HEK293 (cell line): ENCODE measurements around the gene COQ10B.

Experiments used
- HOXC10 ChIP-seq: sonication (generic); formaldehyde crosslinking; IDR thresholded peaks from 2 replicates; pipeline ENCODE4 v1.8.1; 2023; ENCODE audit warnings: mild to moderate bottlenecking, missing genetic modification reagents
- OSR2 ChIP-seq: fragments of 450-650 bp; formaldehyde crosslinking; IDR thresholded peaks from 2 replicates; pipeline ENCODE4 v1.5.1; 2016; ENCODE audit warnings: missing biosample characterization, missing genetic modification characterization
- TRIM28 ChIP-seq: IDR thresholded peaks from 2 replicates; pipeline ENCODE4 v1.6.1; 2011; ENCODE audit warnings: low read length, control low read depth, borderline replicate concordance
- ZFHX2 ChIP-seq: fragments of 450-650 bp; formaldehyde crosslinking; conservative IDR thresholded peaks from 2 replicates; pipeline ENCODE4 v1.5.1; 2016; ENCODE audit warnings: missing biosample characterization, missing genetic modification characterization
- ZNF2 ChIP-seq: fragments of 450-650 bp; formaldehyde crosslinking; IDR thresholded peaks from 2 replicates; pipeline ENCODE4 v1.5.1; 2016; ENCODE audit warnings: missing biosample characterization, missing genetic modification characterization
- ZNF248 ChIP-seq: fragments of 450-650 bp; formaldehyde crosslinking; IDR thresholded peaks from 2 replicates; pipeline ENCODE4 v1.5.1; 2017; ENCODE audit warnings: missing biosample characterization, missing genetic modification characterization
- ZNF274 ChIP-seq, 2 experiments: fragments of 200-500 bp in 1 of 2; fragments of 450-650 bp in 1 of 2; sonication (Bioruptor generic) in 1 of 2; formaldehyde crosslinking in 1 of 2; IDR thresholded peaks; 2 replicates each; pipeline versions ENCODE4 v1.5.1 to v1.6.1; 2014 to 2016; ENCODE audit warnings: borderline replicate concordance in 1 of 2, inconsistent platforms in 1 of 2, low read length in 1 of 2, missing biosample characterization in 1 of 2, missing genetic modification characterization in 1 of 2
- ZNF324 ChIP-seq: fragments of 450-650 bp; formaldehyde crosslinking; IDR thresholded peaks from 2 replicates; pipeline ENCODE4 v1.5.1; 2016; ENCODE audit warnings: missing biosample characterization, missing genetic modification characterization
- ZNF501 ChIP-seq: fragments of 450-650 bp; formaldehyde crosslinking; IDR thresholded peaks from 2 replicates; pipeline ENCODE4 v1.5.1; 2016; ENCODE audit warnings: missing biosample characterization, missing genetic modification characterization
- ZNF623 ChIP-seq: fragments of 450-650 bp; formaldehyde crosslinking; IDR thresholded peaks from 2 replicates; pipeline ENCODE4 v1.5.1; 2016; ENCODE audit warnings: missing biosample characterization, missing genetic modification characterization
- ZNF629 ChIP-seq: fragments of 450-650 bp; formaldehyde crosslinking; IDR thresholded peaks from 2 replicates; pipeline ENCODE4 v1.5.1; 2017; ENCODE audit warnings: missing biosample characterization, missing genetic modification characterization
- ZSCAN30 ChIP-seq: fragments of 450-650 bp; IDR thresholded peaks from 2 replicates; pipeline ENCODE4 v1.5.1; 2018; ENCODE audit warnings: missing biosample characterization, mild to moderate bottlenecking, missing genetic modification characterization, moderate library complexity
- TF ChIP-seq, protein P1 (sequence below): fragments of 450-650 bp; formaldehyde crosslinking; IDR thresholded peaks from 2 replicates; pipeline ENCODE4 v1.5.1; 2016; ENCODE audit warnings: missing biosample characterization, missing genetic modification characterization
- TF ChIP-seq, protein P2 (sequence below): fragments of 450-650 bp; formaldehyde crosslinking; IDR thresholded peaks from 2 replicates; pipeline ENCODE4 v1.5.1; 2016; ENCODE audit warnings: missing biosample characterization, missing genetic modification characterization, borderline replicate concordance
- TF ChIP-seq, protein P3 (sequence below): fragments of 450-650 bp; formaldehyde crosslinking; IDR thresholded peaks from 2 replicates; pipeline ENCODE4 v1.5.1; 2016; ENCODE audit warnings: missing biosample characterization, missing genetic modification characterization
- TF ChIP-seq, protein P4 (sequence below): fragments of 450-650 bp; formaldehyde crosslinking; IDR thresholded peaks from 2 replicates; pipeline ENCODE4 v1.5.1; 2016; ENCODE audit warnings: missing biosample characterization, missing genetic modification characterization
- TF ChIP-seq, protein P5 (sequence below): fragments of 450-650 bp; formaldehyde crosslinking; IDR thresholded peaks from 2 replicates; pipeline ENCODE4 v1.5.1; 2016; ENCODE audit warnings: missing biosample characterization, missing genetic modification characterization
- TF ChIP-seq, protein P6 (sequence below): fragments of 450-650 bp; formaldehyde crosslinking; IDR thresholded peaks from 2 replicates; pipeline ENCODE4; 2016; ENCODE audit warnings: missing biosample characterization, missing genetic modification characterization

The COQ10B gene

DNA sequence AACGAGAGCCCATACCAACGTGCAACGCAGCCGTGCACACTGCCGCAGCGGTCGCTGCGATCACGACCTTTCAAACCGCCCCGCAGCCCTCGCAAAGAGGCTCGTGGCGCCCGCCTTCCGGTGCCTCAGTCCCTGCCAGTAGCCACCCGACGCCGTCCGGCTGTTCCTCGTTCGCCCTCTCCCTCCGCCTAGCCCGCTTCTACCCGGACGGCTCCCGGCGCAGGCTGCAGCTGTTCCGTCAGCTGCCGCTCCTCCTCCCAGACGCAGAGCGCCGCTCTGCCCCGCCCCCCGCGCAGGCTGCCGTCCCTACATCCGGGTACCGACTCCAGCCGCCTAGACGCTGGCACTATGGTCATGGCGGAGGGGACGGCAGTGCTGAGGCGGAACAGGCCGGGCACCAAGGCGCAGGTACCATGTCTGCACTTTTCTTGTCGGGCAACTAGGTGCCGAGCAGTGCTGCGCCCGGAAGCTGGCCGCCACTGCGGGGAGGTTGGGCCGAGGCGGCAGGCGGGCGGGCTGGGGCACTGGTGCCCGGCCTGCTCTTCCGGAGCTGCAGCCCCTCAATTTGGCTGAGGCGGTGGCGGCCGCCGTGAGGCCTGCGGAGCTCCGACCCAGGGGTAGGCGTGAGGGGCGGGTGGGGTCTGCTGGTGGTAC is 62.5 kb downstream of the COQ10B start, which contains the start of gene MOB4 (continued):
- TF ChIP-seq, protein P1, sequence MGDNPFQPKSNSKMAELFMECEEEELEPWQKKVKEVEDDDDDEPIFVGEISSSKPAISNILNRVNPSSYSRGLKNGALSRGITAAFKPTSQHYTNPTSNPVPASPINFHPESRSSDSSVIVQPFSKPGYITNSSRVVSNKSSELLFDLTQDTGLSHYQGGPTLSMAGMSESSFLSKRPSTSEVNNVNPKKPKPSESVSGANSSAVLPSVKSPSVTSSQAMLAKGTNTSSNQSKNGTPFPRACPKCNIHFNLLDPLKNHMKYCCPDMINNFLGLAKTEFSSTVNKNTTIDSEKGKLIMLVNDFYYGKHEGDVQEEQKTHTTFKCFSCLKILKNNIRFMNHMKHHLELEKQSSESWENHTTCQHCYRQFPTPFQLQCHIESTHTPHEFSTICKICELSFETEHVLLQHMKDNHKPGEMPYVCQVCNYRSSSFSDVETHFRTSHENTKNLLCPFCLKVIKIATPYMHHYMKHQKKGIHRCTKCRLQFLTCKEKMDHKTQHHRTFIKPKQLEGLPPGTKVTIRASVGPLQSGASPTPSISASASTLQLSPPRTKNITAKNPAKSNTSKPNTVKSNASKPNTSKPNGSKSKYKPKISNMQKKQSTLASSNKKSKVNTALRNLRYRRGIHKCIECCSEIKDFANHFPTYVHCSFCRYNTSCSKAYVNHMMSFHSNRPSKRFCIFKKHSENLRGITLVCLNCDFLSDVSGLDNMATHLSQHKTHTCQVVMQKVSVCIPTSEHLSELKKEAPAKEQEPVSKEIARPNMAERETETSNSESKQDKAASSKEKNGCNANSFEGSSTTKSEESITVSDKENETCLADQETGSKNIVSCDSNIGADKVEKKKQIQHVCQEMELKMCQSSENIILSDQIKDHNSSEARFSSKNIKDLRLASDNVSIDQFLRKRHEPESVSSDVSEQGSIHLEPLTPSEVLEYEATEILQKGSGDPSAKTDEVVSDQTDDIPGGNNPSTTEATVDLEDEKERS (tag by site-specific recombination) = no peak
- no peak for TF ChIP-seq ZNF248
- peak; percentile 50; the same call in 1 of the 2 replicates for TF ChIP-seq ZNF324
- TF ChIP-seq, protein P2, sequence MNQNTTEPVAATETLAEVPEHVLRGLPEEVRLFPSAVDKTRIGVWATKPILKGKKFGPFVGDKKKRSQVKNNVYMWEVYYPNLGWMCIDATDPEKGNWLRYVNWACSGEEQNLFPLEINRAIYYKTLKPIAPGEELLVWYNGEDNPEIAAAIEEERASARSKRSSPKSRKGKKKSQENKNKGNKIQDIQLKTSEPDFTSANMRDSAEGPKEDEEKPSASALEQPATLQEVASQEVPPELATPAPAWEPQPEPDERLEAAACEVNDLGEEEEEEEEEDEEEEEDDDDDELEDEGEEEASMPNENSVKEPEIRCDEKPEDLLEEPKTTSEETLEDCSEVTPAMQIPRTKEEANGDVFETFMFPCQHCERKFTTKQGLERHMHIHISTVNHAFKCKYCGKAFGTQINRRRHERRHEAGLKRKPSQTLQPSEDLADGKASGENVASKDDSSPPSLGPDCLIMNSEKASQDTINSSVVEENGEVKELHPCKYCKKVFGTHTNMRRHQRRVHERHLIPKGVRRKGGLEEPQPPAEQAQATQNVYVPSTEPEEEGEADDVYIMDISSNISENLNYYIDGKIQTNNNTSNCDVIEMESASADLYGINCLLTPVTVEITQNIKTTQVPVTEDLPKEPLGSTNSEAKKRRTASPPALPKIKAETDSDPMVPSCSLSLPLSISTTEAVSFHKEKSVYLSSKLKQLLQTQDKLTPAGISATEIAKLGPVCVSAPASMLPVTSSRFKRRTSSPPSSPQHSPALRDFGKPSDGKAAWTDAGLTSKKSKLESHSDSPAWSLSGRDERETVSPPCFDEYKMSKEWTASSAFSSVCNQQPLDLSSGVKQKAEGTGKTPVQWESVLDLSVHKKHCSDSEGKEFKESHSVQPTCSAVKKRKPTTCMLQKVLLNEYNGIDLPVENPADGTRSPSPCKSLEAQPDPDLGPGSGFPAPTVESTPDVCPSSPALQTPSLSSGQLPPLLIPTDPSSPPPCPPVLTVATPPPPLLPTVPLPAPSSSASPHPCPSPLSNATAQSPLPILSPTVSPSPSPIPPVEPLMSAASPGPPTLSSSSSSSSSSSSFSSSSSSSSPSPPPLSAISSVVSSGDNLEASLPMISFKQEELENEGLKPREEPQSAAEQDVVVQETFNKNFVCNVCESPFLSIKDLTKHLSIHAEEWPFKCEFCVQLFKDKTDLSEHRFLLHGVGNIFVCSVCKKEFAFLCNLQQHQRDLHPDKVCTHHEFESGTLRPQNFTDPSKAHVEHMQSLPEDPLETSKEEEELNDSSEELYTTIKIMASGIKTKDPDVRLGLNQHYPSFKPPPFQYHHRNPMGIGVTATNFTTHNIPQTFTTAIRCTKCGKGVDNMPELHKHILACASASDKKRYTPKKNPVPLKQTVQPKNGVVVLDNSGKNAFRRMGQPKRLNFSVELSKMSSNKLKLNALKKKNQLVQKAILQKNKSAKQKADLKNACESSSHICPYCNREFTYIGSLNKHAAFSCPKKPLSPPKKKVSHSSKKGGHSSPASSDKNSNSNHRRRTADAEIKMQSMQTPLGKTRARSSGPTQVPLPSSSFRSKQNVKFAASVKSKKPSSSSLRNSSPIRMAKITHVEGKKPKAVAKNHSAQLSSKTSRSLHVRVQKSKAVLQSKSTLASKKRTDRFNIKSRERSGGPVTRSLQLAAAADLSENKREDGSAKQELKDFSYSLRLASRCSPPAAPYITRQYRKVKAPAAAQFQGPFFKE (tag by site-specific recombination) = no peak
- peak; percentile 91 for TF ChIP-seq OSR2 (tag by site-specific recombination)
- TF ChIP-seq, protein P3, sequence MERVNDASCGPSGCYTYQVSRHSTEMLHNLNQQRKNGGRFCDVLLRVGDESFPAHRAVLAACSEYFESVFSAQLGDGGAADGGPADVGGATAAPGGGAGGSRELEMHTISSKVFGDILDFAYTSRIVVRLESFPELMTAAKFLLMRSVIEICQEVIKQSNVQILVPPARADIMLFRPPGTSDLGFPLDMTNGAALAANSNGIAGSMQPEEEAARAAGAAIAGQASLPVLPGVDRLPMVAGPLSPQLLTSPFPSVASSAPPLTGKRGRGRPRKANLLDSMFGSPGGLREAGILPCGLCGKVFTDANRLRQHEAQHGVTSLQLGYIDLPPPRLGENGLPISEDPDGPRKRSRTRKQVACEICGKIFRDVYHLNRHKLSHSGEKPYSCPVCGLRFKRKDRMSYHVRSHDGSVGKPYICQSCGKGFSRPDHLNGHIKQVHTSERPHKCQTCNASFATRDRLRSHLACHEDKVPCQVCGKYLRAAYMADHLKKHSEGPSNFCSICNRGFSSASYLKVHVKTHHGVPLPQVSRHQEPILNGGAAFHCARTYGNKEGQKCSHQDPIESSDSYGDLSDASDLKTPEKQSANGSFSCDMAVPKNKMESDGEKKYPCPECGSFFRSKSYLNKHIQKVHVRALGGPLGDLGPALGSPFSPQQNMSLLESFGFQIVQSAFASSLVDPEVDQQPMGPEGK (tag by site-specific recombination) = peak; percentile 72
- peak; percentile 93 for TF ChIP-seq TRIM28
- TF ChIP-seq, protein P4, sequence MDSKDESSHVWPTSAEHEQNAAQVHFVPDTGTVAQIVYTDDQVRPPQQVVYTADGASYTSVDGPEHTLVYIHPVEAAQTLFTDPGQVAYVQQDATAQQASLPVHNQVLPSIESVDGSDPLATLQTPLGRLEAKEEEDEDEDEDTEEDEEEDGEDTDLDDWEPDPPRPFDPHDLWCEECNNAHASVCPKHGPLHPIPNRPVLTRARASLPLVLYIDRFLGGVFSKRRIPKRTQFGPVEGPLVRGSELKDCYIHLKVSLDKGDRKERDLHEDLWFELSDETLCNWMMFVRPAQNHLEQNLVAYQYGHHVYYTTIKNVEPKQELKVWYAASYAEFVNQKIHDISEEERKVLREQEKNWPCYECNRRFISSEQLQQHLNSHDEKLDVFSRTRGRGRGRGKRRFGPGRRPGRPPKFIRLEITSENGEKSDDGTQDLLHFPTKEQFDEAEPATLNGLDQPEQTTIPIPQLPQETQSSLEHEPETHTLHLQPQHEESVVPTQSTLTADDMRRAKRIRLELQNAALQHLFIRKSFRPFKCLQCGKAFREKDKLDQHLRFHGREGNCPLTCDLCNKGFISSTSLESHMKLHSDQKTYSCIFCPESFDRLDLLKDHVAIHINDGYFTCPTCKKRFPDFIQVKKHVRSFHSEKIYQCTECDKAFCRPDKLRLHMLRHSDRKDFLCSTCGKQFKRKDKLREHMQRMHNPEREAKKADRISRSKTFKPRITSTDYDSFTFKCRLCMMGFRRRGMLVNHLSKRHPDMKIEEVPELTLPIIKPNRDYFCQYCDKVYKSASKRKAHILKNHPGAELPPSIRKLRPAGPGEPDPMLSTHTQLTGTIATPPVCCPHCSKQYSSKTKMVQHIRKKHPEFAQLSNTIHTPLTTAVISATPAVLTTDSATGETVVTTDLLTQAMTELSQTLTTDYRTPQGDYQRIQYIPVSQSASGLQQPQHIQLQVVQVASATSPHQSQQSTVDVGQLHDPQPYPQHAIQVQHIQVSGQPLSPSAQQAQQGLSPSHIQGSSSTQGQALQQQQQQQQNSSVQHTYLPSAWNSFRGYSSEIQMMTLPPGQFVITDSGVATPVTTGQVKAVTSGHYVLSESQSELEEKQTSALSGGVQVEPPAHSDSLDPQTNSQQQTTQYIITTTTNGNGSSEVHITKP = peak; percentile 95
- TF ChIP-seq ZNF629 = peak; percentile 70
- TF ChIP-seq, protein P5, sequence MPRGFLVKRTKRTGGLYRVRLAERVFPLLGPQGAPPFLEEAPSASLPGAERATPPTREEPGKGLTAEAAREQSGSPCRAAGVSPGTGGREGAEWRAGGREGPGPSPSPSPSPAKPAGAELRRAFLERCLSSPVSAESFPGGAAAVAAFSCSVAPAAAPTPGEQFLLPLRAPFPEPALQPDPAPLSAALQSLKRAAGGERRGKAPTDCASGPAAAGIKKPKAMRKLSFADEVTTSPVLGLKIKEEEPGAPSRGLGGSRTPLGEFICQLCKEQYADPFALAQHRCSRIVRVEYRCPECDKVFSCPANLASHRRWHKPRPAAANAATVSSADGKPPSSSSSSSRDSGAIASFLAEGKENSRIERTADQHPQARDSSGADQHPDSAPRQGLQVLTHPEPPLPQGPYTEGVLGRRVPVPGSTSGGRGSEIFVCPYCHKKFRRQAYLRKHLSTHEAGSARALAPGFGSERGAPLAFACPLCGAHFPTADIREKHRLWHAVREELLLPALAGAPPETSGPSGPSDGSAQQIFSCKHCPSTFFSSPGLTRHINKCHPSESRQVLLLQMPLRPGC (tag by site-specific recombination) = peak; percentile 23
- TF ChIP-seq, protein P6, sequence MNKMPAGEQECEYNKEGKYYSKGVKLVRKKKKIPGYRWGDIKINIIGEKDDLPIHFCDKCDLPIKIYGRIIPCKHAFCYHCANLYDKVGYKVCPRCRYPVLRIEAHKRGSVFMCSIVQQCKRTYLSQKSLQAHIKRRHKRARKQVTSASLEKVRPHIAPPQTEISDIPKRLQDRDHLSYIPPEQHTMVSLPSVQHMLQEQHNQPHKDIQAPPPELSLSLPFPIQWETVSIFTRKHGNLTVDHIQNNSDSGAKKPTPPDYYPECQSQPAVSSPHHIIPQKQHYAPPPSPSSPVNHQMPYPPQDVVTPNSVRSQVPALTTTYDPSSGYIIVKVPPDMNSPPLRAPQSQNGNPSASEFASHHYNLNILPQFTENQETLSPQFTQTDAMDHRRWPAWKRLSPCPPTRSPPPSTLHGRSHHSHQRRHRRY (tag by site-specific recombination) = no peak
- TF ChIP-seq ZNF2 (tag by site-specific recombination) = peak; percentile 85
- TF ChIP-seq ZNF501 (tag by site-specific recombination) = peak; percentile 89
- TF ChIP-seq ZSCAN30 = peak; percentile 96
- 0 out of 2 replicates have a peak, but pooled peaks have one; percentile 26 for TF ChIP-seq ZFHX2 (tag by site-specific recombination)
- TF ChIP-seq HOXC10 (CRISPR knock-in tag) = peak; percentile 88; the same call in 1 of the 2 replicates
- TF ChIP-seq ZNF623 = 0 out of 2 replicates have a peak, but pooled peaks have one; percentile 13
- no peak for TF ChIP-seq ZNF274 (IDR thresholded peaks at IDR 0.05; ENCODE audit: low read length)
- no peak for TF ChIP-seq ZNF274 (tag by site-specific recombination; IDR thresholded peaks at IDR 0.05; ENCODE audit: borderline replicate concordance)
